Embryonic facial prominence (tissue), 1 donor: Measurements from ENCODE around the gene CYBB.

ENCODE experiments used
- DNase-seq: peaks from one replicate; pipeline ENCODE4 v3.0.0-alpha.2; 2016; ENCODE audit errors: extremely low spot score

CYBB gene

DNA sequence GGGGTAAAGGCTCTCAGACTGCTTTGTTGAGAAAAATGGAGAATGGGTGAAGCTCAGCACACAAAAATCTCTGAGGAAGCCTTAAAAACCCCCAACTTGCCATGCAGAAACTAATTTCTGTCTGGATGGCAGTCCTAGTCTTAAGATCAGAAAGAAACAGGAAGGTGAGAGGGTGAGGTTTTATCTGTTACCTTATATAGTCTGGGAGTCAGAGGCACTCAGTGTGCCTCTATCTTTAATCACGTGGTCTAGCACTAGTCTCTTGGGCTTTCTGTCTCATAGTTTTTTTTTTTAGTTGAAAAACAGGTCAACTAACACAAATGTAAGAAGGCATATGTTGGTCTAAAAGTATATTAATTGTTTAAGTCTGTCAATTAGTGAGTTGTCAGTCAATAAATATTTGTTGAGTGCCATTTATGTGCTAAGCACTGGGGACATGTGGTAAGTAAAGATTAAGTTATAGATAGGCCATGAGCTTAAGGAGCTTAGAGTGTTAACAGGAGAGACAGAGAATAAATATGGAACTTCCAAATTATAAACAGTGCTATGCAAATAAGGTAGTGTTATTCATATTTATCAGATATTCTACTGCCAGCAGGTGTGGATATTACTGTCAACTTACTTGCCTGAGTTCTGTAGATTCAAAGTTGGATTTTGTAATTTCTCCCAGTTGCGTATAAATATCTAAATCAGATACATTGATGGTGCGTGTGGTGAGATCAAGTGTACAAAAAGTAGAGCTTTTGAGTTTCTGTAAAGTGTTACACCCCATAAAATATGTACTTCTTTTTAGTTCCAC lies 7.0 kb downstream of the CYBB start:
- no peak for DNase-seq

DNA sequence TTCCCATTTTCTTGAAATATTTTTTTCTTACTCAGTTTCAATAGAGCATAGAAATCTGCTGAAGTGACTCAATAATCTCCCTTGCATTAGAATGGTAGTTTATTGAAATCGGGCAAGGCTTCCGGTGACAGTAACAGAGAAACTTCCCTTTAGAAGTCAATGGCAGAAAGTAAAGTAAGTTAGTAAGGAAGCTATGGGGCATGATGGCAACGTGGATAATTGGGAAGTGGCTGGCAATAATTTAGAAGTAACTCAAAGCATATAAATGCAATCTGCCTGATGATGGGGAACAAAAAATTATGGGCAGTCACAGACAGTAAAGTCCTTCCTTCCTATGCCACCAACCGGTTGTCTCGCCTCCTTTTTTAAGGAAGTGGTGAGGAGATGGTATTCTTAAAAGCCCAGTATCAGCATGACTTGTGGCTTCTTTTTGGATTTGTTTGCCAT lies 7.6 kb downstream of the CYBB start:
- DNase-seq: no peak

- no peak for DNase-seq
Observed at GRCh38 chrX:37796310-37796709, 16.5 kb downstream of the CYBB start.

- no peak for DNase-seq
Observed at GRCh38 chrX:37796805-37797204, 16.9 kb downstream of the CYBB start.

GRCh38 chrX:37799936-37800335 lies 20.1 kb downstream of the CYBB start:
- no peak for DNase-seq

DNA sequence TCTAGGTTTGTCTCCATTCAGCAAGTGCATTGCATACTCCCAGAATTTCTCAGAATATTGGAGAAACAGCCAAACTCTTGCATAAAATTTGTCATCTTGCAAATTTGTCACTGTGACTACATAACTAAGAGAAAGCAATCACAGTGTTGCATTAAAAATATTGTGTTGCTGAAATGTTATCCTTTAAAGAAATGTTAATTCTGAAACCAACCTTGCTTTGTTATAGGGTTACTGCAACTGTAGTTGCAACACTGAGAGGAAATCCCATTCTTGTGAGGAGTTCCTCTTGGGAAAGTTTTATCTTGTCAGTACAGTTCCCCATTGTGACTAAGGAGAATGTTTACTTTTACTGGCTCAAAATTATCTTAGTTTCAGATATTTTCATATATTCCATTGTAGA lies 20.9 kb downstream of the CYBB start:
- no peak for DNase-seq

GRCh38 chrX:37802028-37802427 lies 22.2 kb downstream of the CYBB start:
- no peak for DNase-seq

DNA sequence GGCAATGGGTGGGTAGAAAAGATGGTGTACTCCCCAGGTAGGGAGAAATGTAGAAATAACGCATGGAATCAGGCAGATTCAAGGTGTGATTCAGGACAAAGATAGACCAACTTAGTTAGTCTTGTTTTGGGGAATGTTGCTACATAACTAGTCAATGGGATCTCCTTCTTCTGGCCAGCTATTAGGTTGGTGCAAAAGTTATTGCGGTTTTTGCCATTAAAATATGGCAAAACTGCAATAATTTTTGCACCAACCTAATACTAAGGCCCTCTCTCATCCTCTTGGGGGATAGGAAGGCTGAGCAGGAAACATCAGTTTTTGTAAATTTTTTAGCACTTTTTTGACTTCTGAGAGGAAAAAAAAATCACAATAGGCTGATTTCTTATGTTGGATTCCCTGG lies 23.2 kb downstream of the CYBB start:
- DNase-seq: no peak

GRCh38 chrX:37809970-37810369 lies 30.1 kb downstream of the CYBB start:
- no peak for DNase-seq

- DNase-seq: no peak
Observed at GRCh38 chrX:37812110-37812509, 32.3 kb downstream of the CYBB start.

DNA sequence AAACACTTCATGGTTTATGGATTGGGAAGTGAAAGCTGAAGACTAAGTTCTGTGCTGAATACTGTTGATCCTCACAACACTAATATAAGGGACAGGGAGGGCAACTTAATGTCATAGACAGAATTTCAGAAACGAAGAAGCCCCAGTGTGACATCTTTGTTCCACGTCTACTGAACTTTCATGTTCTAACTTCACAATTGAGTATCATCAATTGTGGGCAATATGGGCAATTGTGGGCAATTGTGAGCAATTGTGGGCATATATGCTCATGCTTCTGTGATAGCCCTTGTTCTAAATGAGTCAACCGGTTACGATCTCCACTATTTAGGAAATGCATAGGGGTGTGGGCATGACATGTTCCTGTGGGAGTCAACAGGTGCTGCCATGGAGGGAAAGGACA lies 33.7 kb downstream of the CYBB start:
- no peak for DNase-seq

DNA sequence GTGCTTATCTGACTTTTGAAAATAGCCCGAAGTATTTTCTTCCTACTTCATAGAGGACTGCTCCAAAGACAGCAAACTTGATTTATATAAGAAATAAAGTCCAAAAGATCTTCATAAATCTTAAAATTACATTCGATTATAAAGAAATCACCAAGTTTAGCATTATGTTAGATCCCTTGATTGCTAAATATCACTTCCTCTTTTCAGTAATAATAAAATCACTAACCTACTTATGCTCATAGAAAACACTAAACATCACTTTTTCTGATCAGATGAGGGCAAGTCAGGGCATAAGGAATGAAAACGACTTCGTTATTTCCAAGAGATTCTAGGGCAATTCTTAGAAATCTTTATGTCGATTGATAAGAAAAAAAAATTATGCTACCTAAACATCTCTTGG lies 35.5 kb downstream of the CYBB start:
- no peak for DNase-seq

GRCh38 chrX:37816766-37817165 lies 36.9 kb downstream of the CYBB start:
- DNase-seq: no peak

GRCh38 chrX:37817176-37817575 lies 37.3 kb downstream of the CYBB start:
- DNase-seq: no peak

GRCh38 chrX:37817579-37817978 lies 37.7 kb downstream of the CYBB start:
- DNase-seq: no peak

DNA sequence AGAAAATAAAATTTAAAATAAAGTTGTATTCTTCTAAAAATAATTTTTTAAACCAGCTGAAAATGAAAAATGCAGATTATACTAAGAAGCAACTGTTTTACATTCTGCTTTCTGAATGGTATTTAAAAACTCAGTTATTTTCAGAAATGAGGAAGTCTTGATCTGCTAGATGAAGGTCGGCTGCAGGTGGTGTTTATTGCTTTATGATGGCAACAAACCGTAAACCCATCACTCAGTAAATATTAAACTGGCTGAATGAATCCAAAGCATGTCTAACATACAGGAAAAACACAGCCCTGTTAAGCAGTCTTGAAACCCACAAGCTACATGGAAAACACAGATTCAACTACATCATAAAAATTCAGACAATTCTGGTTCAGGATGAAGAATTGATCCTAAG lies 38.2 kb downstream of the CYBB start:
- no peak for DNase-seq

- no peak for DNase-seq
Observed at GRCh38 chrX:37820646-37821045, 40.8 kb downstream of the CYBB start.

DNA sequence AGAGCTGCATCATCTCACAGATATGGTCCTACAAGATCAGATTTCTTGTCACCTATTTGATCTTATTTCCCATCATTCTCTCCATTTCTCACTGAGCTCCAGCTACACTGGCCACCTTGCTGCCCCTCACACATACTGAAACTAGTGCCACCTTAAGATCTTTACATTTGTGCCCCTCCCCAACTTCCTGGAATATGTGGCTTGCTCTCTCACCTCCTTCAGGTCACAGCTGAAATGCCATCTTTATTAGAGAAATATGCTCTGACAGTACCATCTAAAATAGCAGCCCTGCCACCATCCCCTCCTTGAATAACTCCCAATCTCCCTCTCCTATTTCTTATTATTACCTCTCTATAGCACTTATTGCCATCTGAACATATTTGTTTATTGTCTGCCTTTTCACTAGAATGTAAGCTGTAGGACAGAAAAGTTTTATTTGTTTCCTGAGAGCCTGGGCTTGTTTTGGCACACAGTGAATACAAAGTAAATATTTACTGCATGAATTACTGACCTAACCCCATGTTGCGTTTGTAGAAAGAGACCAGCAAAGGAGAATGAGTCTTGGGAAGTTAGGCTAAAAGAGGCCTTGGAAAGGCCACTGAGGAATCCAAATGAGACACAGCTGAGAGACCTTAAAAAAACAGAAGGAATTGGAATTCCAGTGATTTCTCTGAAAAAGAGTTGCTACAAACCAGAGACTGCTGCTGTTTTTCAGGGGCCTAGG lies 44.8 kb downstream of the CYBB start:
- no peak for DNase-seq

DNA sequence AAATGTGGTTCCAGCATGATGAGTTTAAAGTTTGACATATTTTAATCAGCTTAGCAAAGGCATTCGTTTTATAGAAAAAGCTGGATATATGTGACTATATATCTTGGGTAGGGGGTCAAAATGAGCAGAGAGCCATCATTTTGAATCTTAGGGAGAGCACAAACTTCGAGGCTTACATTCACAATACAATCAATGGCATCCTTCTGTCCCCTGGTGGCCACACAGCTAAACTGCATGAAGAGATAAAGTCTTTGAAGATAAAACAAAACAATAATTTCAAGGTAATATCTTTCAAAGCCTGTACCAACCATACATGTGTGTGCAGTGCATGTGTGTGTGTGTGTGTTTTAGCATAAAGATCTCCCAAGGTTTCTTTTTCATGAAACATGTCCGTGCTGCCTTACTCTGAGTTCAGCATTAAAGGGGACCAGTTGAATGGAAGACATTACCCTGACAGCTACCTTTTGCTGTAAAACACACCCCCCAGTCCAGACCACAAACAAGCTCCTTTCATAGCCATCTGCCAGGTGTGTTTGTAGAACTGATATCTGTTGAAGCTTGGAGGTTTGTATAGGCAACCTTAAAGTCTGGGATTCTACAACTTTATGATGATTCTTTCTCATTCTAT lies 45.5 kb downstream of the CYBB start:
- DNase-seq: no peak

- DNase-seq: no peak
Observed at GRCh38 chrX:37829721-37830120, 49.9 kb downstream of the CYBB start.

GRCh38 chrX:37830371-37830770 lies 50.5 kb downstream of the CYBB start:
- DNase-seq: no peak

DNA sequence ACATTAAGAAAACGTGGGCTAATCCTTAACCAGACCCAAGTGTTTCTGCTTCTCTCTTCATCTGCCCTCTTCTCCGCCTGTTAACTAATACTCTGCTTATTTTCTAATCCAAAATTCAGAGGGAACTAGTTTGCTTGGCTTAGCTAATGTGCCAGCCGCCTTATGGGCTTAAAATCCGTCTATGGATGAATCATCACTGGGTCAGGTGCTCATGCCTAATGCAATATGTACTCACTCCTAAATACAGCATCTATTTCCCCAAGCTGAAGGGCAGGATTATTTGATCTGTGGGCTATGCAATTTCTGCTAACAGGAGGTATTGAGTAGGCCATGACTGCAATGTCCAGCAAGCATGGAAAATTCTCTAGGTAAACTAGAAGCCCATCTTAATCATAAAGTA lies 55.1 kb downstream of the CYBB start:
- DNase-seq: no peak

GRCh38 chrX:37840931-37841330 lies 61.1 kb downstream of the CYBB start:
- DNase-seq: no peak
